Endothelial cell of coronary artery (primary cell): Measurements from ENCODE around the gene OR4Q3. TPM values are rescaled to one million over a fixed set of nuclear protein-coding genes. Genes with fewer than 3 reads are reported as not detected.

Experiments
- total RNA-seq: library from RNA; depleted of rRNA; stranded (reverse); fragments of >200 nt; gene quantifications from 2 replicates; pipeline ENCODE4 v1.2.3, GENCODE V29; 2014

Gene OR4Q3
- not detected in 2 replicates for total RNA-seq

GRCh38 chr14:19743256-19743655 lies at the start of gene OR4Q3:
OR4Q3 (plus strand) TSS chr14:19743571.

DNA sequence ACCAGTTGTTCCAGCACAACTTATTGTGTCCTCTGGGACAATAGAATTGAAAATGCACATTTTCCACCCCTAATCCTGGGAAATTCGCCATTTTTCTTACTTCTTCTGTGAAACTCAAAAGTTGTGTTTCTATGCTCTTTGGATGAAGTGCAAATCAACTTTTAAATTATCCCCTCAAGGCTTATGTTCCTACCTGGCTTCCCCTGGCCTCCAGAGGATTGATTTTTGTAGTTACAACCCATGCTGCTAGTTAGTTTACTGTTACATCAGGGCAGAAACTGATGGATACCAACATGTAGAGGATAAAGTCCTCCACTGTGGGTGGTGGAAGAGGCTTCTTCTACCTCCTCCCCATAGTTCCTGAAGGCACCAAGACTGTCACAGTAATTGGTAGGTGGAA lies 29.8 kb downstream of the OR4Q3 start, which contains the start of gene OR4M1:
OR4M1 (plus strand) TSS at position 301 of the 400 bp plus-strand sequence. CDS start 6,819 bp downstream, outside the sequence.

Other genes with a start within 250 kb of the OR4Q3 start
- not detected in 2 replicates for gene OR11H2, start 29.7 kb upstream of the OR4Q3 start, total RNA-seq
- gene OR4M1, start 29.9 kb downstream of the OR4Q3 start, total RNA-seq = not detected in 2 replicates
- not detected in 2 replicates for gene OR4N2, start 60.2 kb downstream of the OR4Q3 start, total RNA-seq
- not detected in 2 replicates for gene OR4K2, start 131.6 kb downstream of the OR4Q3 start, total RNA-seq
- gene OR4K5, start 177.0 kb downstream of the OR4Q3 start, total RNA-seq = not detected in 2 replicates
- gene OR4K1, start 187.3 kb downstream of the OR4Q3 start, total RNA-seq = 0.09 TPM in 1 of 2 replicates, not detected in the other
- not detected in 2 replicates for gene OR4K15, start 232.0 kb downstream of the OR4Q3 start, total RNA-seq